HG03575 (cell line): ENCODE data around the gene CD59.
"Not testable (repeated sequence)": the region's sequence is repeated elsewhere in the genome, so short reads cannot be mapped to it uniquely, and the experiment has no call there.

ENCODE experiments used
- ATAC-seq: cut with Tn5 transposase; IDR thresholded peaks from one replicate; pipeline ENCODE4 v1.9.1; 2021; ENCODE audit not compliant: unreplicated experiment, insufficient number of reproducible peaks, low FRiP score; ENCODE audit errors: extremely low read depth

The CD59 gene

DNA sequence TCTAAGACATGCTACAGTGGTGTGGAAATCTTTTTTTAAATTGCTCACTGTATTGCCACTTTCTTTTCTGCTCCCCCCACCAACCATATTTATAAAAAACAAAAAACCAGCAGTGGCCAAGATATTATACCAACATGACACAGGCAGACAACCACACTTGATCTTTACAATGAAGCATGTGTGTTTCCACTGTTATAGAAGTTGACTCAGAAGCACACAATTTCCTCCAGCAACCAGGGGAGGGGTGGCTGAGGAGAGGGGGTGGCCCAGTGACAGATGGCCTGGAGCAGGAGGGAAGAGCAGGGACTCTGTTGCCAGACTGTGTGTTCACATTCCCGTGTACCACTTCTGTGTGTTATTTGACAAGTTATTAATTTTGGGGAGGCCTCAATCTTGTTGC is 14.8 kb downstream of the CD59 start:
- ATAC-seq = no peak

GRCh38 chr11:33719587-33719986 is 16.6 kb downstream of the CD59 start:
- ATAC-seq = no peak

GRCh38 chr11:33718440-33718839 is 17.8 kb downstream of the CD59 start:
- ATAC-seq = no peak

- no peak for ATAC-seq
Observed at GRCh38 chr11:33716243-33716642, 20.0 kb downstream of the CD59 start.

DNA sequence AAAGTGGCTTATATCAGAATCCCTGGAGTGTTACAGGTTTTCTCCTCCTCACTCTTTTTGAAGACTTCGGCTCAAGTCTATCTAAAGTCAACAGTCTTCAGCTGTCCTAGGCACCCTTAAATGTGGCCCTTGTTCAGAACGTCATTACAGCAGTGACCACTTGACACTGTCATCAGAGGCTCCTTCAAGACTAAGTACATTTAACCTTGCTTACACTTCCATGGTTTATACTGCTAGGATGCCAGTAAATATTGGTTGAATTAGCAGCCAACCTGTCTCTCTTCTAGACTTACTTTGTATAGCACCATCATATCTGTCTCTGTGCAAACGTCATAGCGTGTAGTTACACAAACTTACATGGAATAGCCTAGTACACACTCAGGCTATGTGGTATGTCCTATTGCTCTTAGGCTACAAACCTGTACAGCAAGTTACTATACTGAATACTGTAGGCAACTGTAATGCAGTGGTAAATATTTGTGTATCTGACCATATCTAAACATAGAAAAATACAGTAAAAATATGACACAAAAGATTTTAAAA is 22.3 kb downstream of the CD59 start:
- no peak for ATAC-seq

DNA sequence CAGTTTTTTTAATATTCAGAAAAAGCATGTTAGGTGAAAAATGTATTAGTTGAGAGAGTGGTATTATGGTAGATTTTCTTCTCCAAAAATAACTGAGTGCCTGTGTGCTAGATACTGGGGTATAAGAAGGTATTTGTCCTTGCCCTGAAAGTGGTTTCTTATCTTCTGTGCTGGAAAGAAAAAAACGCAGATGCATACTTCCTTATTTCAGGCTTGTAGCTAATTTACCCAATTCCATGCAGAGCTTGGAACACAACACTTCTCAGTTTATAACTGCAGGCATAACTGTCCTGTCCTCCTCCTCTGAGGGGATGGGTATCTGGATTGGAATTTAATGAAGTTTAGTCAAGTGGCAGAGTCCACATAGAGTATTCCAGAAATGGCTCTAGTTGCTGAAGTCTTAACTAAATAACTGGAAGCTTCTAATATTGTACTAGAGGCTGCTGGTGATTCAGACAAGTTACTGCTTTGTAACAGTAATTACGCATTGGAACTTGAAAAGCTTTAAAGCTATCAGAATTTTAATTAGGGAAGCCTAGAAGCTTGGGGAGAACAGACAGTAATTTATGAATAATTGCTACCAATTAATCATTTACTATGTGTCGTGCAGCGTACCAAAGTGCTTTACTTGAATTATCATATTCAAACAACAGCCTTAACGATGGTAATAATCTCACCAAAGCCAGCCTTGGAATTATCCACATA is 22.9 kb downstream of the CD59 start:
- ATAC-seq = no peak

DNA sequence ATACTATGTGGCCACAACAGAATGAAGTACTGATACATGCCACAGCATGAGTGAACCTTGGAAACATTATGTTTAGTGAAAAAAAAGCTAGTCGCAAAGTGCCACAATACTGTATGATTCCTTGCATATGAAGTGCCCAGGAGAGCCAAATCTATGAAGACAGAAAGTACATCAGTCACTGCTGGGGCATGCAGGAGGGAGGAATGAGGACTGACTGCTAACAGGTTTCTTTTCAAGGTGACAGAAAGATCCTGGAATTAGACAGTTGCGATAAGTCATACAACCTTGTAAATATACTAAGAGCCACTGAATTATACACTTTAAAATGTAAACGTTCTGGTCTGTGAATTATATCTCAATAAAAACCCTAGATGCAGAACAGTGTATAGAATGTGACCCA is 23.8 kb downstream of the CD59 start:
- no peak for ATAC-seq

GRCh38 chr11:33709466-33709865 is 26.8 kb downstream of the CD59 start:
- no peak for ATAC-seq

GRCh38 chr11:33708985-33709384 is 27.2 kb downstream of the CD59 start:
- ATAC-seq = no peak

DNA sequence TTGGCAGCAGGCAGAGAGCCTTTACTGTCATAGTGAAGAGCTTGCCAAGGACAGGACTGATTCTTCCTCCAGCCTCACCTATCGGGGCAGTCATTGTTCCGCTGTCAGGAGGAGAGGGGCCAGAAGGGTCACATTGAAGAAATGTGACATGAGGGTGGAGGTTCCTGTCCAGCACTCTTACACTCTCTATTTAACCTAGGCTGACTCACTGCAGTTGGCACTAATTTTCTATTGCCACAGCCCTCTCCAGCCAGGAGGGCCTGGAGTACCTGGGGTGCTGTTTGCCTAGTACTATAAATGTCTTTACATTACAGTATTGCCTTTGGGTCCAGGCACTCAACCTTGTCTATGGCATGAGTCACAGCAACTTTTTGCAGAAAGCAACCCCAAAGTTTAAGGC is 28.4 kb downstream of the CD59 start:
- ATAC-seq = not testable (repeated sequence)

GRCh38 chr11:33706966-33707365 is 29.3 kb downstream of the CD59 start:
- no peak for ATAC-seq

- no peak for ATAC-seq
Observed at GRCh38 chr11:33706546-33706945, 29.7 kb downstream of the CD59 start.

DNA sequence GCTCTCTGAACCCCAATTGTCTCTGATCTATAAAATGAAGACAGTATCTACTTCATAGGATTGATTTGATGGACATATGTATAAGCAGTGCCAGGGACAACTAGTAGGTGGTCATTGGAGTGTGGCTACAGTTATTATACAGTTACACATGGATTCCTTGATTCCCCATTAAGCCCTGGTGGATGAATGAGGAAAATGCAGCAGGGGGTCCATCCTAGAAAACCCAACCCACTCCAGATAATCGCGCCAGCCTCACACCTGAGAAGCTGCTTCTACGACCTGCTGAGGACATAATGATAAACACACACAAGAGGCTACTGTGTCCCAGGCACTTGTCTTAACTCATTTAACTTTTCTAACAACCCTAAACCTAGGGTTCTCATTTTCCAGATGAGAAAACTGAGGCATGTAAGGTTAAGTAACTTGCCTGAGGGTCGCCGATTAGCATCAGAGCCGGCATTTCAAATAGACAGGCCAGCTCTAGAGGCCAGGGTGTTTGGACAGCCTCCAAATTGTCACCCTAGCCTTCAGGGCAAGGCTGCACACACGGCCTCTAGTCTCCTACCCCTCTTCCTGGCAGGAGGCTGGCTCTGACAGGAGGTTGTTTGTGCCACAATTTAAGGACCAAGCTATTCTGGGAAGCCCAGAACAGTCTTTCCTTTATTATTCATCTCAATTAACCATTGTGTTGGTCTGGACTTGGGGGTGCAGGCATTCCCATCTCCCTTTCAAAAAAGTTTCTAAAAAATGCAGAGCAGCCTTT is 31.8 kb downstream of the CD59 start:
- ATAC-seq = no peak

- ATAC-seq = no peak
Observed at GRCh38 chr11:33703788-33704187, 32.4 kb downstream of the CD59 start.

DNA sequence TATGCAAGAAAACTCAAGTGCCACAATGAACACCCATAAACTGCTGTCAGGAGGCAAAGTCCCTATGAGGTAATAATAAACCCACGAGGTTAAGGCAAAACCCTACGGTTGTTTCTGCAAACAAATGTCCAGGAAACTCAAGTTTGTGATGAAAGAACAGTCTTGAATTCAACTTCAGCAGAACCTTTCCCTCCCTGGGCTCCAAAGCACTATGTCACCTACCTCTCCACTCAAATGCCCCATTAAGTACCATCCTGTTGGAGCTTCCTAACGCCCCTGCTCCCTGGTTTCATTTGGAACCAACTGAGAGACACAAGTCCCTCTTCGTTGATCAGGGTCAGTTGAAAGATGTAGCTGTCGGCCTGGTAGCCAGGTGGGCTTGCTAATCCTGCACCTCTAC is 33.0 kb downstream of the CD59 start:
- no peak for ATAC-seq

DNA sequence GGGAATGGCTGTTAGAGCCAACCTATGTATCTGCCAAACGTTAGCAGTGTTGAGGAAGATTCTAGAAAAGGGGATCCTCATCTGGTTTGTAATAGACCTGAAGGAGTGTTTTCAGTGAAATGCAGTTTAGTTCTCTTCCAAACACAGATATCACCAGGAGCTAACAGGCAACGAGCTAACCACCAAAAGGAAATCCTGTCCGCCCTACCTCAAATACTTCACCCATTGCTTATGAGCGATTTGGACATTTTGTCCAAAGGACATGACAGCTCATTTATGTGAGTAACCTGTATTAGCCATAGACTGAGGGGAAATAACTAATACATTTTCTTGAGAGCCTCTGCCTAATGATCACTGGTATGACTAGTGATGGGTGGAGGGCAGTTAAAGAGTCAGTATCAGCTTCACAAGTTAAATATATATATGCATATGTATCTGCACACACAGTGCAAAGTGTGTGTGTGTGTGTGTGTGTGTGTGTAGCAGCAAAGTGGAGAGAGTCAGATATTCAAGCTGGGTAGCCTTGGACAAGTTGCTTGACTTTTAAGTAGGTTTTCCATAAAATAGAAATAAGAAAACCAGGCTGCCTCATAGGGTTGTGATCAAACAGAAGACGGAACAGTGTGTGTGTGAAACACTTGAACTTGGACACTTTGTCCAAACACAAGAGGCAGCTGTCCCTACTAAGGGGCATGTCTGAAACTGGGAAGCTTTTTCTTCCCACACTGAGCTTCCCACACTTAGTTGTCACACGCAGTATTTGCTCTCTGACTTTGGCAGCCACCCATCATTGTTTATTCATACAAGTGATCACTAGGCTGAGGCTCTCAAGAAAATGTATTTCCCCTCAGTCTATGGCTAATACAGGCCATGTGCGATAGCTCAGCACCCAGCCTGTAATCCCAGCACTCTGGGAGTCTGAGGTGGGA is 34.7 kb downstream of the CD59 start:
- no peak for ATAC-seq

GRCh38 chr11:33700502-33701271 is 35.5 kb downstream of the CD59 start, which contains the start of gene C11orf91:
Gene C11orf91 (minus strand): TSS chr11:33700826. CDS start chr11:33700740, 86 bp downstream.
- ATAC-seq = peak; percentile 39

DNA sequence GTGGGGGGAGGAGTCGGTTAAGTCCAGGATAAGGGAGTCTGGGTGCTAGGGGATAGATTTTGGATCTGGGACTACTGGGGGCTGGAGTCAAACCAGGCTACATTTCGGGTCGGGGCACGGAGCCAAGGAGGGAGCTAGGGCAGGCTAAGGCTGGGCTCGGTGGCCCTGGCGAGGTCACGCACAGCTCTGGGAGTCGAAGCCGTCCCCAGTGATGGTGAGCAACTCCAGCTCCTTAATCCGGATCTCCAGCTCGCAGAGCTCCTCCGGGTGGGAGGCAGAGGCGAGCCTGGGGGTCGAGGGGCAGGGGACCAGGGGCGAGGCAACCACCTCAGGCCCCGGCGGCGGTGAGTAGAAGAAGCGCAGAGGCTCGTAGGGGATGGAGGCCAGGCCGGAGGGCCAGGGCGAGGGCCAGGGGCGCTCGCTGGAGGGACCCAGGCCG is 36.1 kb downstream of the CD59 start:
- ATAC-seq = no peak
